Mesenteric fat pad (tissue), 1 donor: ENCODE data around the gene PFKL. TPM values are rescaled to one million over a fixed set of nuclear protein-coding genes. Genes with fewer than 3 reads are reported as not detected.

Source experiments
- DNase-seq: peaks from one replicate; pipeline ENCODE4 v3.0.0-alpha.2; 2020; ENCODE audit warnings: low spot score
- total RNA-seq: library from RNA; stranded (reverse); fragmentation: NEBNext Ultra II Directional; extraction: Animal tissue kit (Norgen Biotek cat#: 25700); gene quantifications from one replicate; pipeline ENCODE4 v1.2.1, GENCODE V29; 2021
- donor health status: DM: yes; HTN: yes; CAD: no.

PFKL gene
- total RNA-seq, 1 donor from 2014 or later = 113 TPM

- peak; percentile 33 for DNase-seq
Measured at GRCh38 chr21:44374601-44375280, 74.9 kb downstream of the PFKL start.

- peak; percentile 55 for DNase-seq
Measured at GRCh38 chr21:44375281-44375651, 75.4 kb downstream of the PFKL start.

- DNase-seq = peak; percentile 53
Measured at GRCh38 chr21:44375761-44376241, 75.9 kb downstream of the PFKL start.

- DNase-seq = peak; percentile 75
Measured at GRCh38 chr21:44376606-44377005, 76.8 kb downstream of the PFKL start.

Other genes with a start within 250 kb of the PFKL start
- 3.6 TPM for gene PWP2, start 192.7 kb upstream of the PFKL start, total RNA-seq
- 10.8 TPM for gene GATD3, start 166.4 kb upstream of the PFKL start, total RNA-seq
- 6.0 TPM for gene ICOSLG, start 59.1 kb upstream of the PFKL start, total RNA-seq
- not detected for gene DNMT3L, start 38.2 kb upstream of the PFKL start, total RNA-seq
- gene AIRE, start 14.2 kb upstream of the PFKL start, total RNA-seq = not detected
- gene CFAP410, start 39.3 kb downstream of the PFKL start, total RNA-seq = 17.4 TPM
- 12.0 TPM for gene TRPM2, start 53.6 kb downstream of the PFKL start, total RNA-seq
- gene LRRC3, start 155.5 kb downstream of the PFKL start, total RNA-seq = 3.8 TPM
- not detected for gene KRTAP10-1, start 240.1 kb downstream of the PFKL start, total RNA-seq